Karpas-422 (cell line): ENCODE measurements around the gene NDEL1. TPM values are rescaled to one million over a fixed set of nuclear protein-coding genes. Genes with fewer than 3 reads are reported as not detected.

Source experiments
- DNase-seq: peaks from one replicate; pipeline ENCODE4 v3.0.0-alpha.2; 2015
- H2AFZ ChIP-seq: fragments of 200-600 bp; sonication (generic); 2 replicates; pipeline ENCODE4 v1.6.1; 2014; ENCODE audit warnings: antibody characterized with exemption, low read length, mixed read lengths
- H3K27ac ChIP-seq: fragments of 200-600 bp; sonication (generic); 2 replicates; pipeline ENCODE4 v1.5.1; 2014; ENCODE audit warnings: mild to moderate bottlenecking, low read length, moderate library complexity
- H3K27me3 ChIP-seq: fragments of 200-600 bp; sonication (generic); 2 replicates; pipeline ENCODE4 v1.6.1; 2014; ENCODE audit warnings: low read length, mixed read lengths
- H3K36me3 ChIP-seq: fragments of 200-600 bp; sonication (generic); 2 replicates; pipeline ENCODE4 v1.6.1; 2014; ENCODE audit warnings: low read length, mixed read lengths; ENCODE audit not compliant: insufficient read depth
- H3K4me1 ChIP-seq: fragments of 200-600 bp; sonication (generic); 2 replicates; pipeline ENCODE4 v1.6.1; 2014; ENCODE audit warnings: mild to moderate bottlenecking, low read length, mixed read lengths
- H3K4me2 ChIP-seq: fragments of 200-600 bp; sonication (generic); 2 replicates; pipeline ENCODE4 v1.6.1; 2014; ENCODE audit warnings: low read length, low read depth, mild to moderate bottlenecking; ENCODE audit not compliant: poor library complexity, severe bottlenecking
- H3K4me3 ChIP-seq: fragments of 200-600 bp; sonication (generic); 2 replicates; pipeline ENCODE4 v1.5.1; 2014; ENCODE audit warnings: mild to moderate bottlenecking, antibody characterized with exemption, low read length, mixed read lengths
- H3K79me2 ChIP-seq: fragments of 200-600 bp; sonication (generic); 2 replicates; pipeline ENCODE4 v1.6.1; 2014; ENCODE audit warnings: mild to moderate bottlenecking, low read length, mixed read lengths
- H3K9ac ChIP-seq: fragments of 200-600 bp; sonication (generic); 2 replicates; pipeline ENCODE4 v1.6.0; 2014; ENCODE audit warnings: low read length
- H3K9me2 ChIP-seq: fragments of 200-600 bp; sonication (generic), shearing (Covaris generic); replicated peaks from 2 replicates; pipeline ENCODE4 v1.6.0; 2014; ENCODE audit warnings: mild to moderate bottlenecking, low read length, moderate library complexity; ENCODE audit not compliant: insufficient read depth
- H3K9me3 ChIP-seq: fragments of 300-700, 200-600 bp; sonication (generic); 2 replicates; pipeline ENCODE4 v1.6.1; 2014; ENCODE audit warnings: low read length, mixed read lengths
- H4K20me1 ChIP-seq: fragments of 200-600 bp; sonication (generic); 2 replicates; pipeline ENCODE4 v1.6.1; 2014; ENCODE audit warnings: mild to moderate bottlenecking, antibody characterized with exemption, low read length, low read depth; ENCODE audit not compliant: insufficient read depth
- total RNA-seq: library from RNA; depleted of rRNA; stranded (reverse); fragments of >200 nt; shearing (Covaris generic); gene quantifications from 2 replicates; pipeline ENCODE4 v1.2.3, GENCODE V29; 2014; ENCODE audit warnings: low replicate concordance

The NDEL1 gene
- total RNA-seq, 1 experiment from 2014 or later = 48.6 TPM

GRCh38 chr17:8487130-8487645 is 51.5 kb downstream of the NDEL1 start:
- Histone ChIP-seq H3K36me3 (peaks cover 8% of the 10 kb centered on the region; the same call in 1 of the 2 replicates), H4K20me1 (no peaks in the 10 kb centered on the region), H3K27ac (no peak overlapping the region), H2AFZ (no peak overlapping the region), H3K9me3 (peaks cover 9% of the 10 kb centered on the region), H3K27me3 (no peaks in the 10 kb centered on the region), H3K4me1 (no peaks in the 10 kb centered on the region), H3K4me3 (no peak overlapping the region), H3K4me2 (no peak overlapping the region), H3K9ac (no peak overlapping the region), H3K79me2 (no peaks in the 10 kb centered on the region), H3K9me2 (no peaks in the 10 kb centered on the region)
- no peak for DNase-seq

DNA sequence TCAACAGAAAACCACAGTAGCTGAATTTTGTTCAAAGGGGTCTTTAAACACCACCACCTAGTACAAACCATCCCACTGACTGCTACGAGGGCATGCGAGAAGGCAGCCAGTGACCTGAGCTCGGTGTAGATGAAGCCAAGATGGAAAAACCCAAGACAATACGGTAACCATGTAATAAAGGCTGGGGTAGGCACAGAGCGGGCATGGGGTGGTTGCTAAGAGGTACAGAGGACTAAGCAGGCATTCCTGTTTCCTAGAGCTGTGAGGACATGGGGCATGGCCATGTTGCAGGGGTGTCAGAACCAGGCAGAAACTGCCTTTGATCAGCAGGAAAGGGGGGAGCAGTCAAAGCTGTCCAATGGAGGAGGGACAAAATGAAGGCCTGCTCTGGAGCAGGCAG is 52.1 kb downstream of the NDEL1 start:
- Histone ChIP-seq H2AFZ (no peak overlapping the region), H3K79me2 (no peaks in the 10 kb centered on the region), H3K4me1 (no peaks in the 10 kb centered on the region), H3K9ac (no peak overlapping the region), H3K27me3 (no peaks in the 10 kb centered on the region), H3K27ac (no peak overlapping the region), H3K4me2 (no peak overlapping the region), H3K36me3 (peaks cover 5% of the 10 kb centered on the region; the same call in 1 of the 2 replicates), H4K20me1 (no peaks in the 10 kb centered on the region), H3K4me3 (no peak overlapping the region), H3K9me2 (no peaks in the 10 kb centered on the region), H3K9me3 (peaks cover 9% of the 10 kb centered on the region)
- no peak for DNase-seq

DNA sequence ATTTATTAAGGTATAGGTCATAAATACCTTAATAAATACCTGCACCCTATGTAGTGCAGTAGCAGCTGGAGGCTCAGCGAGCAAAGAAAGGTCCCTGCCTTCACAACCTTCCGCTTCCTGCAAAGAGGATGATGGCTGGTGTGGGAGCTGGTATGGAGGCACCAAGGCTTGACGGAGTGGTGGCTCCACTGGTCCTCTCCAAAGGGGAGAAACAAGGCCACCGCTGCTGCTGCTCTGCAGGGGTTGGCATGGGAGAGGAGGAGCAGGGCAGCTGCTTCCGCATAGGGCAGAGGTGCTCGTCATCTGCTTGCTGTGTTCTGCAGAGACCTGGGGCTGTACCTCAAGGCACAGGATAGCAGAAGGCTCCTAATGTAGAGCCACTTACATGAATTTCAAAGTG is 52.8 kb downstream of the NDEL1 start:
- DNase-seq = no peak
- no peak overlapping the region for H3K9ac ChIP-seq
- H3K79me2 ChIP-seq = no peaks in the 10 kb centered on the region
- no peaks in the 10 kb centered on the region for H3K4me1 ChIP-seq
- no peaks in the 10 kb centered on the region for H3K27me3 ChIP-seq
- H3K4me3 ChIP-seq = no peak overlapping the region
- no peaks in the 10 kb centered on the region for H3K9me2 ChIP-seq
- H3K27ac ChIP-seq = no peak overlapping the region
- H2AFZ ChIP-seq = no peak overlapping the region
- H4K20me1 ChIP-seq = no peaks in the 10 kb centered on the region
- peaks cover 7% of the 10 kb centered on the region; the same call in 1 of the 2 replicates for H3K9me3 ChIP-seq
- H3K4me2 ChIP-seq = no peak overlapping the region
- peaks cover 2% of the 10 kb centered on the region; the same call in 1 of the 2 replicates for H3K36me3 ChIP-seq

GRCh38 chr17:8488901-8489300 is 53.2 kb downstream of the NDEL1 start:
- Histone ChIP-seq H3K79me2 (no peaks in the 10 kb centered on the region), H3K4me2 (no peak overlapping the region), H3K9ac (no peak overlapping the region), H3K4me1 (no peaks in the 10 kb centered on the region), H3K27me3 (no peaks in the 10 kb centered on the region), H3K27ac (no peak overlapping the region), H3K9me3 (peaks cover 5% of the 10 kb centered on the region; the same call in 1 of the 2 replicates), H4K20me1 (no peaks in the 10 kb centered on the region), H3K4me3 (no peak overlapping the region), H2AFZ (no peak overlapping the region), H3K9me2 (no peaks in the 10 kb centered on the region), H3K36me3 (no peaks in the 10 kb centered on the region)
- DNase-seq = no peak

GRCh38 chr17:8489841-8490240 is 54.2 kb downstream of the NDEL1 start:
- H2AFZ ChIP-seq = no peak overlapping the region
- no peaks in the 10 kb centered on the region for H3K9me2 ChIP-seq
- no peak overlapping the region for H3K4me2 ChIP-seq
- DNase-seq = no peak
- H3K79me2 ChIP-seq = no peaks in the 10 kb centered on the region
- H3K4me3 ChIP-seq = no peak overlapping the region
- H3K9ac ChIP-seq = no peak overlapping the region
- H3K27ac ChIP-seq = no peak overlapping the region
- no peaks in the 10 kb centered on the region for H4K20me1 ChIP-seq
- no peaks in the 10 kb centered on the region for H3K27me3 ChIP-seq
- H3K9me3 ChIP-seq = peaks cover 2% of the 10 kb centered on the region; the same call in 1 of the 2 replicates
- no peaks in the 10 kb centered on the region for H3K4me1 ChIP-seq
- H3K36me3 ChIP-seq = no peaks in the 10 kb centered on the region

GRCh38 chr17:8490256-8491023 is 54.8 kb downstream of the NDEL1 start:
- Histone ChIP-seq H2AFZ (no peak overlapping the region), H3K27ac (no peak overlapping the region), H3K4me3 (no peak overlapping the region), H3K9me2 (no peaks in the 10 kb centered on the region), H3K4me2 (no peak overlapping the region), H3K79me2 (no peaks in the 10 kb centered on the region), H4K20me1 (no peaks in the 10 kb centered on the region), H3K27me3 (no peaks in the 10 kb centered on the region), H3K9me3 (no peaks in the 10 kb centered on the region), H3K9ac (no peak overlapping the region), H3K4me1 (no peaks in the 10 kb centered on the region), H3K36me3 (no peaks in the 10 kb centered on the region)
- no peak for DNase-seq

DNA sequence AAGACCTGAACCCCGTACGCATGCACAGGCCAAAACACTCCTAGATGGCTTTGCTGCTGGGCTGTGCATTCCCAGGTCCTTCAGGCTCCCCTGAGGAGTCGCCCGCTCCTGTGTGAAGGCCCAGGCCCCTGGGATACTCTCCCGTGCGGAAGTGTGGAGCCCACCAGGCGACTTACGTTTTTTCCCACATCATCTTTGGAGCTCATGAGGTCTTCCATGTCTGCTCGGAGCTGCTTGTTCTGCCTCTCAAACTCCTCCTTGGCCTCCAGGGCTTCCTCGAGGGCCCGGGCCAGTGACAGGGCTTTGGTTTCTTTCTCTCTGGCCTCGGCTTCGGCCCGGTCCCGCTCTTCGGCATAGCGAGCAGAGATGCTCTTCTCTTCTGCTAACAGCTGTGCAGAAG is 56.4 kb downstream of the NDEL1 start:
- no peak for DNase-seq
- H2AFZ ChIP-seq = no peak overlapping the region
- H3K27ac ChIP-seq = no peak overlapping the region
- no peaks in the 10 kb centered on the region for H3K36me3 ChIP-seq
- no peaks in the 10 kb centered on the region for H4K20me1 ChIP-seq
- H3K9ac ChIP-seq = no peak overlapping the region
- H3K27me3 ChIP-seq = no peaks in the 10 kb centered on the region
- H3K9me3 ChIP-seq = no peaks in the 10 kb centered on the region
- H3K4me3 ChIP-seq = no peak overlapping the region
- no peak overlapping the region for H3K4me2 ChIP-seq
- H3K79me2 ChIP-seq = no peaks in the 10 kb centered on the region
- H3K4me1 ChIP-seq = no peaks in the 10 kb centered on the region
- no peaks in the 10 kb centered on the region for H3K9me2 ChIP-seq

DNA sequence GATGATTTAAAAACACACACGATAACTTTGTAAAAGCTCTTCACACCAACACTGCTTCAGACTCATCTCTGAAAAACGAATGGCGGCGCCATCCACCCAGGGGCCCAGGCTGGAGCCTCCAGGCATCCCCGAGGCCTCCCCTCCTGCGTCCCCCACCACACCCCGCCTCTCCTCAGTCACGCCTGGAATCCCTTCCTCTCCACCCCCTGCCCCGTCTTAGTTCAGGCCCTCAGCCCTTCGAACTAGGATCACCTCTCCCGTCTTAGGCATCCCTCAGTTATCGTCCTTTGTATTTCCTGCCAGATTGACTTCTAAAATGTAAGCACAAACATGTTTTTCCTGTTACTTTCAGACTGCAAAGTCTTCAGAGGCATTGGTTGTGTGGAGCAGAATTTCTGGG is 58.3 kb downstream of the NDEL1 start:
- no peak overlapping the region for H3K27ac ChIP-seq
- H3K9me2 ChIP-seq = no peaks in the 10 kb centered on the region

More for the DNA sequence above, 58.3 kb downstream of the NDEL1 start:
- H3K9ac ChIP-seq = no peak overlapping the region
- no peaks in the 10 kb centered on the region for H4K20me1 ChIP-seq
- H3K36me3 ChIP-seq = no peaks in the 10 kb centered on the region
- no peaks in the 10 kb centered on the region for H3K79me2 ChIP-seq
- no peak overlapping the region for H3K4me3 ChIP-seq
- H3K27me3 ChIP-seq = no peaks in the 10 kb centered on the region
- no peak for DNase-seq
- no peak overlapping the region for H2AFZ ChIP-seq
- H3K9me3 ChIP-seq = no peaks in the 10 kb centered on the region
- no peak overlapping the region for H3K4me2 ChIP-seq
- peaks cover 2% of the 10 kb centered on the region; the same call in 1 of the 2 replicates for H3K4me1 ChIP-seq
